H1 (cell line): ENCODE results near the gene CD46. TPM values are rescaled to one million over a fixed set of nuclear protein-coding genes. Genes with fewer than 3 reads are reported as not detected.

ENCODE experiments used
- CTCF ChIA-PET: fragments of 300-600 bp; sonication (Branson Sonifier 250); formaldehyde crosslinking; loops from one replicate; lab custom pipeline; 2021; ENCODE audit not compliant: partially characterized antibody; lab: Charles Lee
- POLR2A ChIA-PET: fragments of 300-600 bp; sonication (Branson Sonifier 250); formaldehyde crosslinking; loops from one replicate; lab custom pipeline; 2021; ENCODE audit warnings: inconsistent platforms; ENCODE audit not compliant: partially characterized antibody; lab: Charles Lee
- DNase-seq, 2 experiments: peaks; one replicate each; pipeline versions ENCODE4 v3.0.0 to v3.0.0-alpha.2; 2010 to 2022; ENCODE audit warnings: low spot score in 2 of 2, low read depth in 1 of 2, mixed read lengths in 1 of 2
- FAIRE-seq: peaks from 2 replicates; lab custom pipeline; 2011; peaks lifted over from hg19 to GRCh38; lab: Jason Lieb, UNC
- H2AFZ ChIP-seq: 2 replicates; pipeline ENCODE4 v1.8.1; 2012; ENCODE audit warnings: low read length, inconsistent platforms
- H2AK5ac ChIP-seq: 2 replicates; pipeline ENCODE4 v1.6.1; 2013; ENCODE audit warnings: low read depth, low read length
- H2BK120ac ChIP-seq: replicated peaks from 2 replicates; pipeline ENCODE3; 2013; ENCODE audit warnings: low read depth, low read length, inconsistent platforms
- H2BK12ac ChIP-seq: 2 replicates; pipeline ENCODE4 v1.6.1; 2013; ENCODE audit warnings: low read depth, low read length
- H2BK15ac ChIP-seq: 2 replicates; pipeline ENCODE4 v1.6.1; 2013; ENCODE audit warnings: low read length
- H2BK20ac ChIP-seq: 2 replicates; pipeline ENCODE4 v1.6.1; 2013; ENCODE audit warnings: low read length
- H2BK5ac ChIP-seq: 2 replicates; pipeline ENCODE4 v1.6.1; 2013; ENCODE audit warnings: low read depth, low read length
- H3K14ac ChIP-seq: 2 replicates; pipeline ENCODE4 v1.6.1; 2013; ENCODE audit warnings: inconsistent platforms; ENCODE audit not compliant: insufficient read length
- H3K18ac ChIP-seq: 2 replicates; pipeline ENCODE4 v1.6.1; 2013; ENCODE audit warnings: low read length; ENCODE audit errors: extremely low read depth
- H3K23ac ChIP-seq: 2 replicates; pipeline ENCODE4 v1.6.1; 2013; ENCODE audit warnings: inconsistent platforms; ENCODE audit not compliant: insufficient read length
- H3K23me2 ChIP-seq: 2 replicates; pipeline ENCODE4 v1.6.1; 2013; ENCODE audit warnings: low read depth, low read length
- H3K27ac ChIP-seq: 2 replicates; pipeline ENCODE4 v1.6.1; 2011; ENCODE audit warnings: low read depth, low read length, inconsistent platforms
- H3K27me3 ChIP-seq, 4 experiments: replicated peaks in 1 of 4; 1 replicate in 1 of 4; 2 replicates in 3 of 4; pipeline versions ENCODE4 v1.6.1 to v1.8.1; 2011 to 2013; ENCODE audit warnings: low read length in 3 of 4, mild to moderate bottlenecking in 3 of 4, inconsistent platforms in 2 of 4, mixed read lengths in 2 of 4, moderate library complexity in 1 of 4; ENCODE audit not compliant: control insufficient read depth in 3 of 4, insufficient read depth in 3 of 4; ENCODE audit errors: extremely low read depth in 1 of 4
- H3K36me3 ChIP-seq, 4 experiments: 2 replicates each; pipeline versions ENCODE4 v1.6.1 to v1.8.1; 2011 to 2013; ENCODE audit warnings: mild to moderate bottlenecking in 4 of 4, low read length in 3 of 4, moderate library complexity in 2 of 4, control low read depth in 1 of 4, inconsistent platforms in 1 of 4; ENCODE audit not compliant: insufficient read depth in 4 of 4, control insufficient read depth in 2 of 4
- H3K4ac ChIP-seq: replicated peaks from 2 replicates; pipeline ENCODE3; 2013; ENCODE audit warnings: low read length, low read depth, mixed read lengths, inconsistent platforms; ENCODE audit not compliant: insufficient read length
- H3K4me1 ChIP-seq, 4 experiments: replicated peaks in 1 of 4; 1 replicate in 1 of 4; 2 replicates in 3 of 4; pipeline versions ENCODE4 v1.6.1 to v1.8.1; 2011 to 2013; ENCODE audit warnings: low read length in 3 of 4, inconsistent platforms in 2 of 4, mixed read lengths in 1 of 4; ENCODE audit not compliant: insufficient read depth in 4 of 4, control insufficient read depth in 3 of 4
- H3K4me2 ChIP-seq, 2 experiments: 2 replicates each; pipeline versions ENCODE4 v1.6.1 to v1.8.1; 2011 to 2013; ENCODE audit warnings: low read depth in 2 of 2, low read length in 2 of 2, control low read depth in 1 of 2, inconsistent platforms in 1 of 2, mild to moderate bottlenecking in 1 of 2; ENCODE audit not compliant: insufficient read depth in 1 of 2
- H3K4me3 ChIP-seq, 4 experiments: fragments of 200-600, 300-600 bp in 1 of 4; sonication (generic), shearing (Covaris generic), sonication (Bioruptor Twin) in 1 of 4; 2 replicates each; pipeline versions ENCODE4 v1.5.1 to v1.8.1; 2011 to 2016; ENCODE audit warnings: low read length in 4 of 4, low read depth in 3 of 4, control low read depth in 2 of 4, inconsistent platforms in 2 of 4, mild to moderate bottlenecking in 2 of 4, mixed read lengths in 1 of 4, moderate library complexity in 1 of 4; ENCODE audit not compliant: insufficient read depth in 2 of 4; ENCODE audit errors: extremely low read depth in 1 of 4
- H3K56ac ChIP-seq: replicated peaks from 2 replicates; pipeline ENCODE3; 2013; ENCODE audit warnings: low read depth, mild to moderate bottlenecking, mixed read lengths, low read length, inconsistent platforms; ENCODE audit not compliant: insufficient read length
- H3K79me1 ChIP-seq: 2 replicates; pipeline ENCODE4 v1.6.1; 2013; ENCODE audit warnings: low read depth, low read length, control low read depth
- H3K79me2 ChIP-seq, 2 experiments: 2 replicates each; pipeline versions ENCODE4 v1.6.1 to v1.8.1; 2012 to 2013; ENCODE audit warnings: low read length in 2 of 2, mild to moderate bottlenecking in 2 of 2, inconsistent platforms in 1 of 2; ENCODE audit not compliant: insufficient read depth in 2 of 2, control insufficient read depth in 1 of 2
- H3K9ac ChIP-seq, 4 experiments: replicated peaks in 1 of 4; 1 replicate in 1 of 4; 2 replicates in 3 of 4; pipeline versions ENCODE4 v1.6.1 to v1.8.1; 2011 to 2013; ENCODE audit warnings: low read depth in 3 of 4, low read length in 3 of 4, control low read depth in 2 of 4, mild to moderate bottlenecking in 2 of 4, moderate library complexity in 2 of 4, inconsistent platforms in 1 of 4; ENCODE audit errors: extremely low read depth in 1 of 4
- H3K9me3 ChIP-seq, 2 experiments: 2 replicates each; pipeline versions ENCODE4 v1.6.1 to v1.8.1; 2012 to 2013; ENCODE audit warnings: mild to moderate bottlenecking in 2 of 2, moderate library complexity in 2 of 2, control low read depth in 1 of 2, inconsistent platforms in 1 of 2, low read depth in 1 of 2, low read length in 1 of 2, mixed read lengths in 1 of 2; ENCODE audit not compliant: insufficient read depth in 2 of 2
- H4K20me1 ChIP-seq, 2 experiments: replicated peaks in 1 of 2; 2 replicates each; pipeline versions ENCODE3 to v1.8.1; 2011 to 2013; ENCODE audit warnings: inconsistent platforms in 2 of 2, low read length in 2 of 2, mild to moderate bottlenecking in 1 of 2; ENCODE audit not compliant: insufficient read depth in 2 of 2, control insufficient read depth in 1 of 2
- H4K5ac ChIP-seq: 2 replicates; pipeline ENCODE4 v1.6.1; 2013; ENCODE audit warnings: low read length, low read depth, mixed read lengths, inconsistent platforms; ENCODE audit not compliant: insufficient read length
- H4K8ac ChIP-seq: 2 replicates; pipeline ENCODE4 v1.8.0; 2013; ENCODE audit warnings: mild to moderate bottlenecking, moderate library complexity, low read length, inconsistent platforms; ENCODE audit not compliant: insufficient read depth; ENCODE audit errors: extremely low read depth
- H4K91ac ChIP-seq: replicated peaks from 2 replicates; pipeline ENCODE3; 2013; ENCODE audit warnings: low read length, mixed read lengths, inconsistent platforms; ENCODE audit not compliant: insufficient read length
- ATF3 ChIP-seq: IDR thresholded peaks from 2 replicates; pipeline ENCODE4 v1.6.1; 2011; ENCODE audit warnings: low read depth, mild to moderate bottlenecking, low read length; ENCODE audit not compliant: insufficient read depth
- FOSL1 ChIP-seq: IDR thresholded peaks from 2 replicates; pipeline ENCODE4 v1.6.1; 2011; ENCODE audit warnings: mild to moderate bottlenecking, low read depth, low read length, moderate library complexity; ENCODE audit not compliant: insufficient read depth
- JUND ChIP-seq: IDR thresholded peaks from 2 replicates; pipeline ENCODE4 v1.6.1; 2011; ENCODE audit warnings: mild to moderate bottlenecking, improper control_type of control experiment, low read length
- POLR2AphosphoS5 ChIP-seq: IDR thresholded peaks from 2 replicates; pipeline ENCODE4 v1.6.1; 2011; ENCODE audit warnings: low read depth, low read length
- RAD21 ChIP-seq, 2 experiments: IDR thresholded peaks in 1 of 2; conservative IDR thresholded peaks in 1 of 2; 2 replicates each; pipeline ENCODE4 v1.6.1; 2011; ENCODE audit warnings: low read depth in 2 of 2, low read length in 2 of 2, improper control_type of control experiment in 1 of 2, inconsistent platforms in 1 of 2, mild to moderate bottlenecking in 1 of 2, moderate library complexity in 1 of 2
- RBBP5 ChIP-seq: IDR thresholded peaks from 2 replicates; pipeline ENCODE4 v1.7.1; 2012; ENCODE audit warnings: low read depth, mild to moderate bottlenecking, inconsistent platforms, low read length, moderate library complexity, borderline replicate concordance
- SIRT6 ChIP-seq: IDR thresholded peaks from one replicate; pipeline ENCODE4 v1.7.1; 2012; ENCODE audit warnings: low read length, inconsistent platforms
- SIX5 ChIP-seq: IDR thresholded peaks from 2 replicates; pipeline ENCODE4 v1.6.1; 2011; ENCODE audit warnings: mild to moderate bottlenecking, low read depth, low read length
- SP1 ChIP-seq: IDR thresholded peaks from 2 replicates; pipeline ENCODE4 v1.6.1; 2011; ENCODE audit warnings: low read depth, low read length
- SP2 ChIP-seq: IDR thresholded peaks from 2 replicates; pipeline ENCODE4 v1.6.1; 2012; ENCODE audit warnings: mild to moderate bottlenecking, low read length, inconsistent platforms
- TAF1 ChIP-seq: IDR thresholded peaks from 2 replicates; pipeline ENCODE4 v1.6.1; 2011; ENCODE audit warnings: mild to moderate bottlenecking, low read depth, low read length
- TBP ChIP-seq: IDR thresholded peaks from 2 replicates; pipeline ENCODE4 v1.6.1; 2011; ENCODE audit warnings: low read depth, low read length, improper control_type of control experiment
- WGBS, 2 experiments: shearing (Covaris generic) in 1 of 2; methylation state at CpG; one replicate each; pipeline versions ENCODE4 v1.1.6 to v1.1.7; 2013 to 2015; ENCODE audit warnings: low lambda C conversion rate in 2 of 2, mixed read lengths in 2 of 2, inconsistent platforms in 1 of 2, low coverage in 1 of 2, missing lambda C conversion rate in 1 of 2; ENCODE audit not compliant: insufficient replicate concordance in 2 of 2, insufficient coverage in 1 of 2, insufficient read length in 1 of 2; ENCODE audit errors: extremely low coverage in 1 of 2, missing lambda C conversion rate in 1 of 2; 5-methylcytosine and 5-hydroxymethylcytosine counted together
- polyA plus RNA-seq, 7 experiments: library from polyadenylated mRNA; depleted of rRNA in 3 of 7; stranded (reverse) in 5 of 7; unstranded in 2 of 7; fragments of >200 nt in 5 of 7; fragments of 200-250 nt in 2 of 7; gene quantifications; 1 replicate in 5 of 7; 2 replicates in 1 of 7; 4 replicates in 1 of 7; pipeline versions ENCODE4 v1.2.1 to v1.2.3, GENCODE V29; 2011 to 2013; ENCODE audit warnings: missing spikeins in 2 of 7, mixed read lengths in 2 of 7
- total RNA-seq: library from RNA; stranded (reverse); fragmentation: NEBNext Ultra II Directional; extraction: Animal tissue kit (Norgen Biotek cat#: 25700); gene quantifications from 2 replicates; pipeline ENCODE4 v1.2.1, GENCODE V29; 2021
- TF ChIP-seq, protein P1 (sequence below): IDR thresholded peaks from 2 replicates; pipeline ENCODE4 v1.6.1; 2012; ENCODE audit warnings: low read length, inconsistent platforms

Gene CD46
- total and polyA plus RNA-seq, 2 of the 8 experiments (the other 6 are each of a cell fraction or from before 2014, with no cell fraction given), result 60.9 to 113 TPM

DNA sequence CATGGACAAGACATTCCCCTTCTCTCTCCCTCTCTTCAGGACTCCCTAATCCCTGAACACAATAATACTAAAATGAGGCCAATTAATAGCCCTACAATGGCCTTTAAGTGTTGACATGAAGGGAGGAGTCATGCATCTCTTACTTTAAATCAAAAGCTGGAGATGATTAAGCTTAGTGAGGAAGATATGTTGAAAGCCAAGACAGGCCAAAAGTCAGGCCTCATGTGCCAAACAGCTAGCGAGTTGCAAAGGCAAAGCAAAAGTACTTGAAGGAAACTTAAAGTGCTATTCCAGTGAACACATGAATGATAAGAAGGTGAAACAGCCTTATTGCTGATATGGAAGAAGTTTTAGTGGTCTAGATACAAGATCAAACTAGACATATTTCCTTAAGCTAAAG lies 49.5 kb upstream of the CD46 start:
- CTCF ChIA-PET, result interaction anchor here (0.6 to 1.5 kb wide), 6 partner anchors 11 to 1157 kb away, joined by 3 to 6 read pairs (median 4); no protein-coding TSS in a partner anchor
- H2AK5ac ChIP-seq, result no peak overlapping the region
- WGBS, 2 experiments, result 80% methylated on average over 1 of the region's 1 CpG; no CpG with 5 or more reads in 1 of the 2 experiments
- TF ChIP-seq TBP (no peak), POLR2AphosphoS5 (no peak), JUND (no peak), RBBP5 (no peak), RAD21 (IDR thresholded peaks at IDR 0.05 in 1 of 2, conservative IDR thresholded peaks at IDR 0.05 in 1 of 2; ENCODE audit: low read depth in 2 of 2, low read length in 2 of 2) (no peak), ATF3 (no peak), SP1 (no peak), SIX5 (no peak), TAF1 (no peak), FOSL1 (no peak), SIRT6 (no peak), SP2 (no peak)
- TF ChIP-seq, protein P1, sequence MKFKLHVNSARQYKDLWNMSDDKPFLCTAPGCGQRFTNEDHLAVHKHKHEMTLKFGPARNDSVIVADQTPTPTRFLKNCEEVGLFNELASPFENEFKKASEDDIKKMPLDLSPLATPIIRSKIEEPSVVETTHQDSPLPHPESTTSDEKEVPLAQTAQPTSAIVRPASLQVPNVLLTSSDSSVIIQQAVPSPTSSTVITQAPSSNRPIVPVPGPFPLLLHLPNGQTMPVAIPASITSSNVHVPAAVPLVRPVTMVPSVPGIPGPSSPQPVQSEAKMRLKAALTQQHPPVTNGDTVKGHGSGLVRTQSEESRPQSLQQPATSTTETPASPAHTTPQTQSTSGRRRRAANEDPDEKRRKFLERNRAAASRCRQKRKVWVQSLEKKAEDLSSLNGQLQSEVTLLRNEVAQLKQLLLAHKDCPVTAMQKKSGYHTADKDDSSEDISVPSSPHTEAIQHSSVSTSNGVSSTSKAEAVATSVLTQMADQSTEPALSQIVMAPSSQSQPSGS, result no peak

More for the DNA sequence above, 49.5 kb upstream of the CD46 start:
- no peak overlapping the region for H3K9ac ChIP-seq
- H3K23me2 ChIP-seq, result no peaks in the 10 kb centered on the region
- H4K91ac ChIP-seq, result no peak overlapping the region
- H3K79me1 ChIP-seq, result no peaks in the 10 kb centered on the region
- no peak overlapping the region for H4K5ac ChIP-seq
- H2AFZ ChIP-seq, result no peak overlapping the region
- no peaks in the 10 kb centered on the region for H3K36me3 ChIP-seq
- no peak overlapping the region for H3K27ac ChIP-seq
- H3K18ac ChIP-seq, result no peak overlapping the region
- H2BK15ac ChIP-seq, result no peak overlapping the region
- no peak overlapping the region for H2BK12ac ChIP-seq
- no peak overlapping the region for H3K23ac ChIP-seq
- H3K4ac ChIP-seq, result no peak overlapping the region
- H3K4me1 ChIP-seq, result no peaks in the 10 kb centered on the region
- no peak overlapping the region for H3K14ac ChIP-seq
- no peaks in the 10 kb centered on the region for H3K79me2 ChIP-seq
- H4K20me1 ChIP-seq, result no peaks in the 10 kb centered on the region
- H2BK5ac ChIP-seq, result no peak overlapping the region
- H4K8ac ChIP-seq, result no peak overlapping the region
- H3K4me2 ChIP-seq, result no peak overlapping the region
- H3K27me3 ChIP-seq, result no peaks in the 10 kb centered on the region
- H2BK20ac ChIP-seq, result no peak overlapping the region
- no peak overlapping the region for H3K4me3 ChIP-seq
- POLR2A ChIA-PET, result no interaction called here
- no peak overlapping the region for H3K56ac ChIP-seq
- DNase-seq (no peak), FAIRE-seq (no peak)
- no peaks in the 10 kb centered on the region for H3K9me3 ChIP-seq
- H2BK120ac ChIP-seq, result no peak overlapping the region
